Measurements from ENCODE around the gene MTR.

Gene MTR

DNA sequence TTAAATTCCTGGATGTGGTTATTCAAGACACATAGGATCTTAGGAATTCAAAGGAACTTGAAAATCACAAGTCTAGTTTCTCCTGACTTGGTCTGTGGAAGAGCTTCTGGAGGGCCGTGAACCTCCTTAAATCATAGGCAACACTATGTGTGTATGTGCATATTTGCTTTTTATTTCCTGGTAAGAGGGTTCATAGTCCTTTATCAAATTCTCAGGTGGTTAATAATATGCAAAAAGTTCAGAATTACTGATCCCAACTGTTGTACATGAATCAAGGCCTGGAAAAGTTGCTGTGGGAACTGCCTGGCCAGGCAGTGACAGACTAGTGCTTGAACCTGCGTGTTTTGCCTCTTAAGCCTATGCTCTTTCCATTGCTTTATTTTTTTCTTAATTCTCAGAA is 12.9 kb downstream of the MTR start:
- no peak for TF ChIP-seq TEAD4 (IDR thresholded peaks at IDR 0.05)
- no peak for TF ChIP-seq CEBPB (IDR thresholded peaks at IDR 0.05)
- TF ChIP-seq, protein P1, sequence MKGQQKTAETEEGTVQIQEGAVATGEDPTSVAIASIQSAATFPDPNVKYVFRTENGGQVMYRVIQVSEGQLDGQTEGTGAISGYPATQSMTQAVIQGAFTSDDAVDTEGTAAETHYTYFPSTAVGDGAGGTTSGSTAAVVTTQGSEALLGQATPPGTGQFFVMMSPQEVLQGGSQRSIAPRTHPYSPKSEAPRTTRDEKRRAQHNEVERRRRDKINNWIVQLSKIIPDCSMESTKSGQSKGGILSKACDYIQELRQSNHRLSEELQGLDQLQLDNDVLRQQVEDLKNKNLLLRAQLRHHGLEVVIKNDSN (IDR thresholded peaks at IDR 0.05), result no peak
- TF ChIP-seq ZBTB7A (IDR thresholded peaks at IDR 0.05; ENCODE audit: low read depth), result no peak
- no peak for TF ChIP-seq NFIC (IDR thresholded peaks at IDR 0.05)
- no peak for TF ChIP-seq EP300 (IDR thresholded peaks at IDR 0.05; ENCODE audit: borderline replicate concordance)
- TF ChIP-seq RAD21 (IDR thresholded peaks at IDR 0.05; ENCODE audit: low read depth), result no peak
- no peak for TF ChIP-seq CREB1 (IDR thresholded peaks at IDR 0.05; ENCODE audit: low read depth)

DNA sequence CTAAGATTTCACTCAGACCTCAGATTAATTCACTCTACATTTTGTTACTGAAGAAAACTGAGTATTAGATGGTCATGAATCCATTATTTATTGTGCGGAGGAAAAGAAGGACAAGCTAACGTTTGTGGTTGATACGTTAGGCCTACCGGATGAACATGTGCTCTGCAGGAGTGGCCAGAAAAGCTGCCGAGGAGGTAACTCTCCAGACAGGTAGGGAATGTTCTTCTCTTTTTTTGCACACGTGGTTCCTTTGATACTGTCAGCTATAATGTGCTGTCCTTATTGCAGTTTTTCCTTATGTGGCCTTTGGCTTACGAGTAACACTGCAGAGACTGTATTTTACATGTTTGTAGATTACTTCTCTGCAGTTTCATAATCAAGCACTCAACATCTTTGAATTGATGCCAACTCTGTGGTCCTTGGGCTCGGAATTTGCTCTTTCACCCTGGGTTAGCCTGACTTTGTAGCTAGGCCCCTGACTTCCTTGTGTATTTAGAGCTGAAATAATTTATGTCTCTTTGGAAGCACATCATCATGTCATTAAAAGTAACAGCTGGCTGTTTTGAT is 13.6 kb downstream of the MTR start:
- TF ChIP-seq CEBPB (IDR thresholded peaks at IDR 0.05) (no peak), FOXM1 (IDR thresholded peaks at IDR 0.05; ENCODE audit: borderline replicate concordance, low read depth) (no peak)

DNA sequence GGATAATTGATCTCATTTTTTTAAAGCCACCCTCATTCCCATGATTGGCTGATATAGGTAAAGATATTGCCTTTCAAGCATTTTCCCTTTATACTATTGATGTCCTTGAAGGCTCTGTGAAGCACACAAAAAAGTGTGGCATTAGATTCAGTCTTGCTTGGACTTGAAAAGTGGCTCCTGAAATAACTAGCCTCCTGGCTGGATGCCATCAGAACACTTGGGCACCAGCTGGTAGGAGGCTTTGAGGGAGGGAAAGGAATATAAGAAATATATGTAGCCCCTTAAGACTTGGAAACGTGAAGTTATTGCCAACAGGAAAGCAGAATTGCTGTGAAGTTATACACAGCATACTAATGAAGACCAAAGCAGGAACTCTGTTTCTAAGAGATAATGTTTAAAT is 14.1 kb downstream of the MTR start:
- TF ChIP-seq TCF12 (IDR thresholded peaks at IDR 0.05; ENCODE audit: low read depth), result no peak
- no peak for TF ChIP-seq TEAD4 (IDR thresholded peaks at IDR 0.05)
- TF ChIP-seq CEBPB (IDR thresholded peaks at IDR 0.05), result no peak
- TF ChIP-seq ZBTB7A (IDR thresholded peaks at IDR 0.05; ENCODE audit: low read depth), result no peak
- TF ChIP-seq FOXM1 (IDR thresholded peaks at IDR 0.05; ENCODE audit: borderline replicate concordance, low read depth), result no peak

DNA sequence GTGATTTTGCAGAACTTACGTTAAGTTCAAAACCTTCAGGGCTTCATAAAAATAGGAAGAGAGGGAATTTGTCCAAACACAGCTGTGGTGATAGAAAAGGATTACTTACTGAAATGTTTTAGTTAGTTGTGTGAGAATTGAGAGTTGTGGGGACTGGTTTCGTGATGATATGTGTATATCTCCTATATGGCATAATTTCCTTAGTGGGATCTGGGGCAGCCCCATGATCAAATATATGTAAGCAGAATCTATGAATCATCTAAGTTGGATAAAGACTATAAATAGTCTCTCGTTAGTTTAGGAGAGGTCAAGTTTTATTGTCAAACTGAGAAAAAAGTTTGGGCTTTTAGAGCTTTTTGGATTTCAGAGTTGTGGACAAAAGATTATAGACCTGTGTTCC is 14.9 kb downstream of the MTR start:
- TF ChIP-seq ZBTB7A (IDR thresholded peaks at IDR 0.05; ENCODE audit: low read depth) (no peak), TEAD4 (IDR thresholded peaks at IDR 0.05) (no peak), TCF12 (IDR thresholded peaks at IDR 0.05; ENCODE audit: low read depth) (no peak), YY1 (IDR thresholded peaks at IDR 0.05; ENCODE audit: low read depth) (no peak), EP300 (IDR thresholded peaks at IDR 0.05; ENCODE audit: borderline replicate concordance) (no peak), TAF1 (IDR thresholded peaks at IDR 0.05; ENCODE audit: low read depth) (no peak), RAD21 (IDR thresholded peaks at IDR 0.05; ENCODE audit: low read depth) (no peak), FOXM1 (IDR thresholded peaks at IDR 0.05; ENCODE audit: borderline replicate concordance, low read depth) (no peak), EGR1 (IDR thresholded peaks at IDR 0.05) (no peak), CREB1 (IDR thresholded peaks at IDR 0.05; ENCODE audit: low read depth) (no peak), CEBPB (IDR thresholded peaks at IDR 0.05) (no peak), NFIC (IDR thresholded peaks at IDR 0.05) (no peak)
- TF ChIP-seq, protein P1 (IDR thresholded peaks at IDR 0.05), result no peak
- TF ChIP-seq, protein P2, sequence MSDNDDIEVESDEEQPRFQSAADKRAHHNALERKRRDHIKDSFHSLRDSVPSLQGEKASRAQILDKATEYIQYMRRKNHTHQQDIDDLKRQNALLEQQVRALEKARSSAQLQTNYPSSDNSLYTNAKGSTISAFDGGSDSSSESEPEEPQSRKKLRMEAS (IDR thresholded peaks at IDR 0.05), result no peak
- TF ChIP-seq, protein P3, sequence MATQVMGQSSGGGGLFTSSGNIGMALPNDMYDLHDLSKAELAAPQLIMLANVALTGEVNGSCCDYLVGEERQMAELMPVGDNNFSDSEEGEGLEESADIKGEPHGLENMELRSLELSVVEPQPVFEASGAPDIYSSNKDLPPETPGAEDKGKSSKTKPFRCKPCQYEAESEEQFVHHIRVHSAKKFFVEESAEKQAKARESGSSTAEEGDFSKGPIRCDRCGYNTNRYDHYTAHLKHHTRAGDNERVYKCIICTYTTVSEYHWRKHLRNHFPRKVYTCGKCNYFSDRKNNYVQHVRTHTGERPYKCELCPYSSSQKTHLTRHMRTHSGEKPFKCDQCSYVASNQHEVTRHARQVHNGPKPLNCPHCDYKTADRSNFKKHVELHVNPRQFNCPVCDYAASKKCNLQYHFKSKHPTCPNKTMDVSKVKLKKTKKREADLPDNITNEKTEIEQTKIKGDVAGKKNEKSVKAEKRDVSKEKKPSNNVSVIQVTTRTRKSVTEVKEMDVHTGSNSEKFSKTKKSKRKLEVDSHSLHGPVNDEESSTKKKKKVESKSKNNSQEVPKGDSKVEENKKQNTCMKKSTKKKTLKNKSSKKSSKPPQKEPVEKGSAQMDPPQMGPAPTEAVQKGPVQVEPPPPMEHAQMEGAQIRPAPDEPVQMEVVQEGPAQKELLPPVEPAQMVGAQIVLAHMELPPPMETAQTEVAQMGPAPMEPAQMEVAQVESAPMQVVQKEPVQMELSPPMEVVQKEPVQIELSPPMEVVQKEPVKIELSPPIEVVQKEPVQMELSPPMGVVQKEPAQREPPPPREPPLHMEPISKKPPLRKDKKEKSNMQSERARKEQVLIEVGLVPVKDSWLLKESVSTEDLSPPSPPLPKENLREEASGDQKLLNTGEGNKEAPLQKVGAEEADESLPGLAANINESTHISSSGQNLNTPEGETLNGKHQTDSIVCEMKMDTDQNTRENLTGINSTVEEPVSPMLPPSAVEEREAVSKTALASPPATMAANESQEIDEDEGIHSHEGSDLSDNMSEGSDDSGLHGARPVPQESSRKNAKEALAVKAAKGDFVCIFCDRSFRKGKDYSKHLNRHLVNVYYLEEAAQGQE (IDR thresholded peaks at IDR 0.05; ENCODE audit: low read depth), result no peak

DNA sequence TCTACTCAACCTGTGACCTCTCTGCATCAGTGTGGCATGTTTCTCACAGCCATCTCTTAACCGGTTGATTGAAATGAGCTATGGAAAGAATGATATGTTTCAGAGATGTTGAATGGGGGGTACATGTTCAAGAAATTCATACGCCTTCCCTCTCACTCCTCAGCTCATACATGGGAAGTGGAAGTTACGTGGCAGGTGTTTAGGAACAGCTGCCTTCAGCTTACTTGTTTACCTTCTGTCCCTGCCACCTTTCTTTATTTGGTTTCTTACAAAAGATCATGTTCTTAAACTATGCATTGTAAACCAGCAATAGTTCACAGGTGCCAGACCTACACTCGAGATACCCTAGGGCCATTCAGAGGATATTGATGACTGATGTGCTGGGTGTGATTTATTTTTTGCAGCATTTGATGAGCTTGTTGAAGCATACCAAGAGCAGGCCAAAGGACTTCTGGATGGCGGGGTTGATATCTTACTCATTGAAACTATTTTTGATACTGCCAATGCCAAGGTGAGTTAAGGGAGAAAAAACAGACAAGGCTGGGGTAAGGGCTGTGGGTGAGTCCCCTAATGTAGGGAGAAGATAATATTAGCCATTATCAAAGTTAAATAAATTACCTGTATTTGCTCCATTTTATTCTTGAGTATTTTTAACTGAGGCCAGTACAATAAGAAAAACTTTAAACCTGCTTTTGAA is 17.4 kb downstream of the MTR start:
- no peak for TF ChIP-seq ZBTB7A (IDR thresholded peaks at IDR 0.05; ENCODE audit: low read depth)
- TF ChIP-seq TCF12 (IDR thresholded peaks at IDR 0.05; ENCODE audit: low read depth), result no peak
- no peak for TF ChIP-seq YY1 (IDR thresholded peaks at IDR 0.05; ENCODE audit: low read depth)
- no peak for TF ChIP-seq EGR1 (IDR thresholded peaks at IDR 0.05)
- TF ChIP-seq, protein P1 (IDR thresholded peaks at IDR 0.05), result no peak
- no peak for TF ChIP-seq CEBPB (IDR thresholded peaks at IDR 0.05)
- TF ChIP-seq RAD21 (IDR thresholded peaks at IDR 0.05; ENCODE audit: low read depth), result no peak
- no peak for TF ChIP-seq TEAD4 (IDR thresholded peaks at IDR 0.05)
- TF ChIP-seq, protein P3 (IDR thresholded peaks at IDR 0.05; ENCODE audit: low read depth), result no peak
- no peak for TF ChIP-seq FOXM1 (IDR thresholded peaks at IDR 0.05; ENCODE audit: borderline replicate concordance, low read depth)
- no peak for TF ChIP-seq NFIC (IDR thresholded peaks at IDR 0.05)
- TF ChIP-seq TAF1 (IDR thresholded peaks at IDR 0.05; ENCODE audit: low read depth), result no peak
- TF ChIP-seq, protein P2 (IDR thresholded peaks at IDR 0.05), result no peak
- TF ChIP-seq EP300 (IDR thresholded peaks at IDR 0.05; ENCODE audit: borderline replicate concordance), result no peak
- no peak for TF ChIP-seq CREB1 (IDR thresholded peaks at IDR 0.05; ENCODE audit: low read depth)
